HG03175 (cell line): ENCODE results near the gene SELENON.

ENCODE experiments used
- ATAC-seq: cut with Tn5 transposase; IDR thresholded peaks from one replicate; pipeline ENCODE4 v1.9.1; 2021; ENCODE audit warnings: mild to moderate bottlenecking, moderate library complexity; ENCODE audit not compliant: unreplicated experiment

Gene SELENON

GRCh38 chr1:25858906-25859789, 59.2 kb downstream of the SELENON start, which contains the start of gene AUNIP:
Gene AUNIP (minus strand): TSS chr1:25859457. CDS start chr1:25859357, 100 bp downstream.
- ATAC-seq: peak; percentile 91

DNA sequence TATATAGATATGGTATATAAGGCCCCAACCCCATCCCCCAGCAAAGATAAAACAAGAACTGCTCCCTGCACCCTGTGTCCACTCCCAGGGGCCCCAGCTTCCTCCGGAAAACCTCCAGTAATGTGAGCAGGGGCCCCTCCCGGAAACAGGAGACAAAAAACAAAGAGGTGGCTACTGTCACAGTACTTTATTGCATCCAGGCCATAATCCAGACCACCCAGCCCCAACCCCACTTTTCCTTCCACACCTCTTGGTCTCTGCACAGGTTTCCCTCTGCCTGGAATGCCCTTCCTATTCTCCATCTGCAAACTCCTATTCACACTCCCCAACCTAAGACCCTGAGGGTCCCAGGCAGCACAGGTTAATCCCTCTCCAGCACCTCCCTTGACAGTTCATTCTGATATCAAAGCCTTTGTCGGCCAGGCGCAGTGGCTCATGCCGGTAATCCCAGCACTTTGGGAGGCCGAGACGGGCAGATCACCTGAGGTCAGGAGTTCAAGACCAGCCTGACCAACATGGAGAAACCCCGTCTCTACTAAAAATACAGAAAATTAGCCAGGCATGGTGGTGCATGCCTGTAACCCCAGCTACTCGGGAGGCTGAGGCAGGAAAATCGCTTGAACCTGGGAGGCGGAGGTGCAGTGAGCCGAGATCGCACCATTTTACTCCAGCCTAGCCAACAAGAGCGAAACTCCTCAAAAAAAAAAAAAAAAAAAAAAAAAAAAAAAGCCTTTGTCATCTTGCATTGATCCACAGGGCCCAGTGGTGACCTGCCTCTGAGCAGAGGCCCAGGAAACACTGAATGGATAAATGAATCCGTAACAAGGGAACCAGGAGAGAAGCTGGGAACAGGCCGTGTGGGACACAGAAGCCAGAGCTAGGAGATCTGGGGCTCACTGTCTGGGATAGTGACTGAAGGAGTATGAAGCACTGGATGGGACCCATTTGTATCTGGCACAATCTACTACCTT, 61.6 kb downstream of the SELENON start:
- no peak for ATAC-seq

DNA sequence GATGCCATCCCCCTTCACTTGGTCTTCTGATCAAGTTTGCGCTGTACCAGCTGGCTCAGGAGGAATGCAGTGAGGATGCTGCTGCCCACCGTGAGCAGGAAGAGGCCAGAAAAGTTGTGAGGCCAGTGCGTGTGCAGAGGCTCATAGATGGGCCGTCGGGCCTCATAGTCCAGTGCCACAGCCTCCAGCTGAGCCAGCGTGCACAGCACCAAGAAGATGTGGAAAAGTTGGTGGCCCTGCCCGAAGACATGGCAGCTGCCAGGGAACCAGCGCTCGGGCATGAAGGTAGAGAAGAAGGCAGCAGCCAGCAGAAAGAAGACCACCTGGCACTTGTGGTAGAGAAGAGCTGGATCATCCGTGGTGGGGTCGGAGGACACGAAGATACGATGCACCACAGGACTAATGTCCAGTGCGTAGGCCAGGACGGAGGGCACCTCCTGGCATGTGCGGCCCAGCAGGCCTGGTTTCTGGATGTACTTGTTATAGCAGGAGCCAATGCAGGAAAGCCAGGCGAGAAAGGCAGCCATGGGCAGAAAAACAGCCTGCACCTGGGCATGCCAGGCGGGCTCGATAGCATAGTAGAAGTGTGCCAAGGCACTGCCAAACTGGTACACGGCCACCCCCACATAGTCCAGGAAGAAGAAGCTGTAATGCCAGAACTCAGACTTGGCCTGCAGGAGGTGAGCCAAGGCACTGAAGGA, 62.9 kb downstream of the SELENON start:
- ATAC-seq: no peak

DNA sequence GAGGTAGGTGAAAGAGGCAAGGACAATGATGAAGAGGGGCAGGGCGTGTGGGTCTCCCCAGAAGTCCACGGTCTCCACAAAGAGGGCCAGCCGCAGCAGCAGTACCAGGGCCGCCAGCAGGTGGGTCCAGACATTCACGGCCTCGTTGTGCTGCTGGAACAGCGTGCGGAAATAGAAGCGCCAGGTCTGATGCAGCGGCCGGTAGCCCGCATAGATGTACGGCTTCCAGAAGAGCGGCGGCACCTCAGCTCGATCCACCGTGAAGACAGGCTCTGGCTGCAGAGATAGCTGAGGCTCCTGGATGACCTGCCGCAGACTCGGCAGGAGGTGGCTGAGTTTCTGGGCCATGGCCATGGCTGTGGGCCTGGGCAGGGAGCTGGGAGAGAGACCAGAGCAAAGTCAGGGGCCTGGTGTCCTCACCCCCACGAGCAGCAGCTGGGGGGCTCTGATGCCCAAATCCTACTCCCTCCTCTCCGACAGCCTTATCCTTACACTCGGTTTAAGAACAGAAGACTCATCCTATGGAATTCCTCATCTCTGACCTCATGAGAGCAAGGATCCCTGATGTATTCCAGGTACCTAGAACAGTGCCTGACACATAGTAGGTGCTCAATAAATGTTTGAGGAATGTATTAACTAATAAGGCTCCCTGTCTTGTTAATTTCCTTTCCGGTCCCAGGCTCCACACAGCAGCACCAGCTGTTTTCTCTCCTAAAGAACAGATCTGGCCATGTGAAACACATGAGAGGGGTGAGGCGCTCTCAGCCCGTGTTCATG, 63.7 kb downstream of the SELENON start:
- ATAC-seq: no peak

- ATAC-seq: no peak
These were observed 64.4 kb downstream of the SELENON start for GRCh38 chr1:25864434-25864833.

DNA sequence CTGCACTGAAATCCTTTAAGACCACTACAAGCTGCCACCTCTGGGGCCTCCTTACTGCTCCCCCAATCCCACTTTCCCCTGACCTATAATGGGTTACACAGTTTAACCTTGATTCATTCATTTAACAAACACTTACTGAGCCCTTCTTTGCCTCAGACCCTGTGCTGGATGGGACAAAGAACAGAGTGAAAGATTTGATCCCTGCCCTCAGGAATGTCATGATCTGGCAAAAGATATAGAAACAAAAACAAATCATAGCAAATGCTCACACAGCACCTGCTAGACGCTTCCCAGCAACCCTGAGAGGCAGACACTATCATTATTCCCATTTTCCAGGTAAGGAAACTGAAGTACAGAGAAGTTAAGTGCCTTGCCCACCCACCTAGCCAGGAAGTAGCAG, 66.3 kb downstream of the SELENON start:
- ATAC-seq: no peak

GRCh38 chr1:25867210-25867991, 67.4 kb downstream of the SELENON start:
- no peak for ATAC-seq
